Smooth muscle cell (in vitro differentiated cells): ENCODE data around the gene MANSC1. TPM values are rescaled to one million over a fixed set of nuclear protein-coding genes. Genes with fewer than 3 reads are reported as not detected.

Experiments used
- DNase-seq: peaks from one replicate; lab custom pipeline; 2025; ENCODE audit not compliant: unreplicated experiment; lab: John Stamatoyannopoulos, UW
- H2AFZ ChIP-seq: fragments of 200-600 bp; sonication (generic); 2 replicates; pipeline ENCODE4 v1.6.0; 2016; ENCODE audit warnings: antibody characterized with exemption, low read depth, mild to moderate bottlenecking
- H3F3A ChIP-seq: fragments of 200-600 bp; sonication (generic); 2 replicates; pipeline ENCODE4 v1.6.0; 2017; ENCODE audit warnings: antibody characterized with exemption, low read depth
- H3K27ac ChIP-seq: fragments of 200-600 bp; sonication (generic); 2 replicates; pipeline ENCODE4 v1.5.1; 2016; ENCODE audit warnings: low read depth, mild to moderate bottlenecking
- H3K27me3 ChIP-seq: fragments of 200-600 bp; sonication (generic); 2 replicates; pipeline ENCODE4 v1.6.1; 2016; ENCODE audit warnings: low read depth, mild to moderate bottlenecking
- H3K36me3 ChIP-seq: fragments of 200-600 bp; sonication (generic); 2 replicates; pipeline ENCODE4 v1.5.1; 2016; ENCODE audit warnings: low read depth
- H3K4me1 ChIP-seq: fragments of 200-600 bp; sonication (generic); 2 replicates; pipeline ENCODE4 v1.5.1; 2016; ENCODE audit warnings: low read depth
- H3K4me2 ChIP-seq: fragments of 200-600 bp; sonication (generic); 2 replicates; pipeline ENCODE4 v1.6.0; 2016; ENCODE audit warnings: mild to moderate bottlenecking
- H3K4me3 ChIP-seq: fragments of 200-600 bp; sonication (generic); 2 replicates; pipeline ENCODE4 v1.5.1; 2016; ENCODE audit warnings: mild to moderate bottlenecking
- H3K79me2 ChIP-seq: fragments of 200-600 bp; sonication (generic); 2 replicates; pipeline ENCODE4 v1.6.0; 2016; ENCODE audit warnings: low read depth, mild to moderate bottlenecking
- H3K9ac ChIP-seq: fragments of 200-600 bp; sonication (generic); 2 replicates; pipeline ENCODE4 v1.6.0; 2016; ENCODE audit warnings: low read depth
- H3K9me3 ChIP-seq: fragments of 200-600 bp; sonication (generic); replicated peaks from 2 replicates; pipeline ENCODE4 v1.5.1; 2016; ENCODE audit warnings: low read depth
- H4K20me1 ChIP-seq: fragments of 200-600 bp; sonication (generic); 2 replicates; pipeline ENCODE4 v1.6.0; 2016; ENCODE audit warnings: low read depth
- CTCF ChIP-seq: fragments of 200-600 bp; sonication (generic); IDR thresholded peaks from 2 replicates; pipeline ENCODE4 v1.5.1; 2017; ENCODE audit warnings: borderline replicate concordance, mild to moderate bottlenecking, antibody characterized with exemption; ENCODE audit not compliant: insufficient read depth, poor library complexity, severe bottlenecking
- WGBS: methylation state at CpG from one replicate; pipeline ENCODE4 v1.1.7; 2016; ENCODE audit warnings: low lambda C conversion rate; 5-methylcytosine and 5-hydroxymethylcytosine counted together
- polyA plus RNA-seq: library from polyadenylated mRNA; unstranded; fragments of >200 nt; fragmentation: Nextera tagmentation; extraction: Ambion mirVana; gene quantifications from 2 replicates; pipeline ENCODE4 v1.2.1, GENCODE V29; 2016
- total RNA-seq: library from RNA; depleted of rRNA; stranded (reverse); fragments of >200 nt; gene quantifications from 2 replicates; pipeline ENCODE4 v1.2.3, GENCODE V29; 2014

MANSC1 gene
- total and polyA plus RNA-seq, 2 experiments from 2014 or later, result 0.09 to 5.1 TPM

DNA sequence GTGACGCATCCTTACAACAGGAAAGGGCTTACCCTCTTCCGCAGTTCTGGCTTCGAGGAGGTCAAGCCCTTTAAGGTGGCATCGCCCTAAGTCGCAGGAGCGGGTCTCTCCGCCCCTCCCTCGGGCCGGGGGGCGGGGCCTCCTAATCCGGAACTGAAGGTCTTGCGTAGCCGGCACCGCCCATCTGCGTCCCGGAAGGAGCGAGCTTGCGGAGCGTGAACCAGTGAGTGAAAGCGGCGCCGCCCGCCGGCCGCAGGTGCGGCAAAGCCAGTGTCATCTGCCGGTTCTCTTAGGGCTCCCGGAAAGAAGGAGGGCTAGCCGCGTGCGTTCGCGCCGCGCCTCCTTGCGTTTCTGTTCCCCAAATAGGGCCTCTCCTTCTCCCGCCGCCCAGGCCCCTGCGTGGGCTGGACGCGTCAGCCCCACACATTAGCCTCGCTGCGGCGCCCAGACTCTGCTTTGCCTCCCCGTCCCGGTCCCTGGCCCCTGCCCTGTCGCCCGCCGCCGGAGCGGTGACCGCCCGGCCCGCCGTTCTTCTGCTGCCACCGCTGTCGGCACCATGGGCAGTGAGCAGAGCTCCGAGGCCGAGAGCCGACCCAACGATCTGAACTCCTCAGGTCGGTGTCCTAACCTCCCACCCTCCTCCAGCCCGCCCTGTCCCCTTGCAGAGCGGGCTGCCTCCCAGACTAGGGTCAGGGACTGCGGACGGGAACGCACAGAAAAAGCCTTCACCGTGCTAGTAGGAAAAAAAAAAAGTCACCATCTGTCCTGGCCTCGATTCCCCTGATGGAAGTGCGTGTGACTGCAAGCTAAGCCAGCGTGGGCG is 7.1 kb upstream of the MANSC1 start, which contains the start of gene BORCS5:
Gene BORCS5, plus strand, starts transcription at position 183 of the 823 bp plus-strand sequence. Its CDS starts 374 bp downstream, at position 557.
- Histone ChIP-seq H3F3A (no peaks in the 10 kb centered on the region), H3K4me2 (peak within 1 kb of the TSS; percentile 92), H3K27me3 (no peaks in the 10 kb centered on the region), H3K9me3 (no peaks in the 10 kb centered on the region), H3K4me3 (peak within 1 kb of the TSS; percentile 74), H2AFZ (peak within 1 kb of the TSS; percentile 94), H3K4me1 (peaks cover 11% of the 10 kb centered on the region), H3K27ac (peak within 1 kb of the TSS; percentile 79), H4K20me1 (peaks cover 2% of the 10 kb centered on the region), H3K36me3 (no peaks in the 10 kb centered on the region), H3K79me2 (peaks cover 23% of the 10 kb centered on the region), H3K9ac (peak within 1 kb of the TSS; percentile 77)
- peak; percentile 73 for DNase-seq
- under 1% methylated on average over 69 of the region's 72 CpGs for WGBS
- peak; percentile 10 for TF ChIP-seq CTCF

GRCh38 chr12:12356467-12356895 is 6.4 kb upstream of the MANSC1 start:
- no peak for TF ChIP-seq CTCF
- WGBS, result 70% methylated on average over 5 of the region's 5 CpGs
- Histone ChIP-seq H3K4me1 (peaks cover 11% of the 10 kb centered on the region), H2AFZ (peak overlapping the region; percentile 94), H3K27me3 (no peaks in the 10 kb centered on the region), H3K9me3 (no peaks in the 10 kb centered on the region), H3K27ac (peak overlapping the region; percentile 79), H3K4me2 (peak overlapping the region; percentile 92), H3K9ac (no peak overlapping the region), H3K36me3 (no peaks in the 10 kb centered on the region), H4K20me1 (peaks cover 2% of the 10 kb centered on the region), H3K4me3 (peak overlapping the region; percentile 74), H3K79me2 (peaks cover 23% of the 10 kb centered on the region), H3F3A (no peaks in the 10 kb centered on the region)
- no peak for DNase-seq

- H3F3A ChIP-seq, result no peaks in the 10 kb centered on the region
- 76% methylated on average over 5 of the region's 5 CpGs for WGBS
- no peaks in the 10 kb centered on the region for H4K20me1 ChIP-seq
- H3K4me2 ChIP-seq, result no peak overlapping the region
- H3K9ac ChIP-seq, result no peak overlapping the region
- no peak overlapping the region for H3K27ac ChIP-seq
- H3K4me3 ChIP-seq, result no peak overlapping the region
- no peak overlapping the region for H2AFZ ChIP-seq
- no peak for TF ChIP-seq CTCF
- peaks cover 18% of the 10 kb centered on the region for H3K27me3 ChIP-seq
- no peaks in the 10 kb centered on the region for H3K9me3 ChIP-seq
- DNase-seq, result no peak
- no peaks in the 10 kb centered on the region for H3K36me3 ChIP-seq
- peaks cover 11% of the 10 kb centered on the region for H3K79me2 ChIP-seq
- peaks cover 20% of the 10 kb centered on the region for H3K4me1 ChIP-seq
Observed at GRCh38 chr12:12353807-12354206, 3.8 kb upstream of the MANSC1 start.
